Transverse colon (tissue), 4 donors: Measurements from ENCODE around the gene IPPK.

Experiments used
- CTCF ChIP-seq, 5 experiments: fragments of 200-600 bp in 3 of 5; fragments of 450-650 bp in 2 of 5; sonication (generic) in 3 of 5; IDR thresholded peaks; 1 replicate in 2 of 5; 2 replicates in 3 of 5; pipeline ENCODE4 v1.5.1; 2016 to 2017; ENCODE audit warnings: antibody characterized with exemption in 5 of 5, inconsistent platforms in 3 of 5, mild to moderate bottlenecking in 2 of 5, moderate library complexity in 1 of 5
- EP300 ChIP-seq: sonication (generic); formaldehyde crosslinking; IDR thresholded peaks from one replicate; pipeline ENCODE4 v1.6.1; 2017; ENCODE audit warnings: antibody characterized with exemption, low read depth
- POLR2A ChIP-seq: fragments of 450-650 bp; IDR thresholded peaks from one replicate; pipeline ENCODE4 v1.6.1; 2016; ENCODE audit warnings: antibody characterized with exemption, mild to moderate bottlenecking, moderate library complexity
- POLR2AphosphoS5 ChIP-seq, 3 donors: sonication (generic); formaldehyde crosslinking; IDR thresholded peaks; one replicate each; pipeline ENCODE4 v1.6.1; 2016; ENCODE audit warnings: antibody characterized with exemption in 3 of 3

DNA sequence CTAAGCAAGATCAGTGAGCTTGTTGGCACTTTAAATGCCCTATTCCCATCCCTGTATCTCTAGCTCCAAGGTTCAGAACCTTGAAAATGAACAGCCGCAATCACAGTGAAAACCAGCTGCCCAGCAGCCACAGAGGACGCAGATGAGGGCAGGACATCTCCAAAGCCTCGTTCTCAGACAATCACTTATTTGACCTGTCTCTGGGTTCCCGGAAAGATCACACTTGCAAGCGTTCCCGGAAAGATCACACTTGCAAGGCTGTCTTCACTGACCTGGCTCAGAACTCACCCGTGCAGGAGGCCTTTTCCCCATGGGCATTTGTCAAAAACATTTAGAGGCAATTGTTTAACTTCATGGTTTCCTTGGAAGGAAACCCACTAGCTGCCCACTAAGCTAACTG is 25.7 kb downstream of the IPPK start:
- no peak for TF ChIP-seq CTCF (IDR thresholded peaks at IDR 0.05)
- no peak for TF ChIP-seq POLR2A
- TF ChIP-seq POLR2AphosphoS5 (IDR thresholded peaks at IDR 0.05): no peak
- TF ChIP-seq EP300: no peak
